Activated naive CD4-positive, alpha-beta T cell treated with anti-CD3 and anti-CD28 coated beads, Interleukin-2, amount 50 U/mL, for 24 hours (primary cell): ENCODE results near the gene UGT1A5.

Experiments used
- H3K27ac Mint-ChIP-seq: one replicate; pipeline ENCODE4 v1.8.0; 2021; ENCODE audit warnings: mild to moderate bottlenecking, mixed read lengths
- H3K27me3 Mint-ChIP-seq: one replicate; pipeline ENCODE4 v1.8.0; 2021; ENCODE audit warnings: mixed read lengths
- H3K36me3 Mint-ChIP-seq: one replicate; pipeline ENCODE4 v1.8.0; 2021; ENCODE audit warnings: mixed read lengths
- H3K4me1 Mint-ChIP-seq: one replicate; pipeline ENCODE4 v1.8.0; 2021; ENCODE audit warnings: mixed read lengths
- H3K4me3 Mint-ChIP-seq: one replicate; pipeline ENCODE4 v1.8.0; 2021; ENCODE audit warnings: mild to moderate bottlenecking, mixed read lengths
- H3K9me3 Mint-ChIP-seq: one replicate; pipeline ENCODE4 v1.8.0; 2021; ENCODE audit warnings: mixed read lengths

The UGT1A5 gene

DNA sequence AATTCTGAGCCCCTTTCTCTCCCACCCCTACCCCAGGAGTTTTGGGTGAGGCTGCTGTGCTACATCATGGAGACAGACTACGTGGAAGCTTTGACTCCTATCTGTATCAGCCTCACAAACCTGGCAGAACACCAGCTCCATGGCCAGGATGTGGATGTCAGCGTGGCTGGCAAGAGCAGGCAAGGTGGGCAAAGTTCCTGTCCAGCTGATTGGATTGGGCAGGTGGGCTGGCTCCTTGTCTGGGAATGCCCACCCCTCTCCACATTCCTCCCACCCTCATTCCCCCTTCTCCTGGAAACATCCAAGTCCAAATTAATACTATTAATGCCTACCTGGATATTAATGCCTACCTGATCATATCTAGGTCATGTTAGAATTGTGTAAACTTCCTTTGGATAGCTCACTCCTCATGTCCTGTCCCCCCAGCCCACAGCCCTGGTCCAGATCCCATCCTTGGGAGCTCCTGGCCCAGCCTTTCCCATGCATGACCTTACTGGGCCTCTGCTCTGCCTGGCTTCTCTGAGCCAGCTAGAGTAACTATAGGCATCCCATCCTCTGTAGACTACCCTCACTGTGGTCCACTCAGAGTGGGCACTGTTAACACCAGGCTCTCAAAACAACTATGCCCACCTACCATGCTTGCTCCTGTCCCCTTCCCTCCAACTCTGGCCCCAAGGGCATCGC lies 89.6 kb downstream of the UGT1A5 start:
- H3K9me3 Mint-ChIP-seq, result peaks cover 4% of the 10 kb centered on the region
- H3K27me3 Mint-ChIP-seq, result peaks cover 5% of the 10 kb centered on the region
- no peaks in the 10 kb centered on the region for H3K36me3 Mint-ChIP-seq
- no peaks in the 10 kb centered on the region for H3K4me1 Mint-ChIP-seq
- H3K27ac Mint-ChIP-seq, result no peak overlapping the region
- H3K4me3 Mint-ChIP-seq, result no peak overlapping the region

DNA sequence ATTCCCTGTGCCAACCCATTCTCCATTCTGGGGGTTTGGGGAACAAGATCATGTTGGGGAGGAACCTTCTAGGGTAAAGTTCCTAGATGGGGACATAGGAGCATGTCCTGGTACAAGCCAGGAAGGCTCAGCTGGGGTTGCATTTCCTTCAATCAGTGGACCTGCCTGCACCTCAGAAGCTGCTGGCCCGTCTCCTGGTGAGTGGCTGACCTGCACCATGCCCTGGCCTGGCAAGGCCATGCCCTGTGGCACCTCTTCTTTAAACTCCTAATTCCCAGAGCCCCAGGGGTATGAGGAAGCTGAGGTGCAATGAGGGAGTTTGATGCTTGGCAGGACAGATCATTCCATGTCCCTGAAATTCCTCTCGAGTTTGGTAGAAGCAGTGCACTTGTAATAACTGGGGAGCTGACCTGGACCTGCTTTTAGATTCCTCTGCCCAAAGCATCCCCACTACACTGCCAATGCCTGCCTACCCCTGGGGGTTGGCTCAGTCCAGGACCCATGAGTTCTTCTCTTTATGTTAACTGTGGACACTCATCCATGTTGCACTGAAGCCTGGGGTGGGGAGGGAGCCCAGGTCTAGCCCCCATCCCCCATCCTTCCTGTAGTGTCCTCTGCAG lies 90.7 kb downstream of the UGT1A5 start:
- H3K4me3 Mint-ChIP-seq, result no peak overlapping the region
- no peaks in the 10 kb centered on the region for H3K4me1 Mint-ChIP-seq
- peaks cover 4% of the 10 kb centered on the region for H3K9me3 Mint-ChIP-seq
- no peak overlapping the region for H3K27ac Mint-ChIP-seq
- no peaks in the 10 kb centered on the region for H3K36me3 Mint-ChIP-seq
- H3K27me3 Mint-ChIP-seq, result peaks cover 5% of the 10 kb centered on the region

DNA sequence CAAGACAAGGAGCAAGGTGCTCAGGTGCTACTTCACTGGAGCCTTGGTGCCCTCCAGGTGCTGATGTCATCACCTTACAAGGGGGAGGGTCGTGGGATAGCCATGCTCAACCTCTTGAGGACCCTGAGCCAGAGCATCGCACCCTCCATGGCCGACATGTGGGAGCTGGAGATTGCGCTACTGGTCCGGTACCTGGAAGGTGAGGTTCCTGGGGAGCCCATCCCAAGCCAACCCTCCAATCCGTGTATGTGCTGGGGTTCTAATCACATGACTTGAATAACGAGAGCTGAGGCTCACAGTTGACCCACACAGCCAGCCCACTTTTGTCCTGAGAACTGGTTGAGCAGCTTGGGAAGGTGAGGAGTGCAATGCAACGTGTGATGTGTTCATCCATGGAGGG lies 91.3 kb downstream of the UGT1A5 start:
- Mint-ChIP-seq H3K27ac (no peak overlapping the region), H3K4me3 (no peak overlapping the region), H3K4me1 (no peaks in the 10 kb centered on the region), H3K9me3 (peaks cover 4% of the 10 kb centered on the region), H3K36me3 (no peaks in the 10 kb centered on the region), H3K27me3 (peaks cover 5% of the 10 kb centered on the region)

GRCh38 chr2:233807215-233807865 lies 94.6 kb downstream of the UGT1A5 start:
- Mint-ChIP-seq H3K27ac (no peak overlapping the region), H3K4me3 (no peak overlapping the region), H3K4me1 (no peaks in the 10 kb centered on the region), H3K9me3 (no peaks in the 10 kb centered on the region), H3K36me3 (no peaks in the 10 kb centered on the region), H3K27me3 (peaks cover 5% of the 10 kb centered on the region)

DNA sequence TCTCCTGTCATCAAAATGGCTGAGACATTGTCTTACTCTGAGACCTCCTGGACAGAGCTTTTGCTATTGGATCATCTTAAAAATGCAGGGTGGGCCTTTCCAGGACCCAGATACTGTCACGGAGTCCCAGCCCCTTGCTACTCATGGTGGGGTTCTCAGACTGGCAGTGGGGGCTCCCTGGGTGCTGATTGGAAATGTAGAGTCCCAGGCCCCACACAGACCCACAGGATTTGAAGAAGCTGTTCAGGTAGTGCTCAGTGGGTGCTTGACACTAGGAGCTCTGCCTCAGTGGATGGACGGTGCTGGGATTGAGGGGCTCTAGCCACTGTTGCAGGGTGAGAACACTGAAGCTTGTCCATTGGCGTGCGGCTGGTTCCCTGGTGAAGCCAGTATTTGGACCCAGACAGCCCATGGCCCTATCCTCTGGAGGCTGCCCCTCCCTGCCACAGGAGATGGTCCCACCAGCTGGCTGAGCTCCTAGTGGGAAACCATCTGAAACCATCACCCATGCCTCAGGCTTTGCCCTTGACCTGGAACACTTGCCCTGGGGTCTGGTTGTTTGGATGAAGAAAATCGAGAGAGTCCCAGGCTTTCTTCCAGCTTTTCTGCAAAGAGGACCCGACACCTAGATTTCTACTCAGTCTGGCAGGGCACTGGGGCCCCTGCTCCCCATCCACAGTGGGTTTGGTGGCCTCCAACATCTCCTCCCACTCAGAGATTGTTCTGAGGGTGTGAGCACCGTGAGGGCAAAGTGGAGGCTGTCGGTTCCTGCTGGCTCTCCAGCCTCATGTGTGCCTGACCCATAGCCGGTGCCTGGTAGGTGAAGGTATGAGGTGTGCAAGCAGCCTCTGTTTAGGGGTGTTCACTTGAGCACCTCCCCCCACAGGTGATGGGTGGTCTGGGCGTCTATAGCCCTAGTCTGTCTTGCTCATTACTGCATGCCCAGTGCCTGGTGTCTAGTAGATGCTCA lies 95.5 kb downstream of the UGT1A5 start:
- no peak overlapping the region for H3K27ac Mint-ChIP-seq
- no peak overlapping the region for H3K4me3 Mint-ChIP-seq
- H3K9me3 Mint-ChIP-seq, result no peaks in the 10 kb centered on the region

DNA sequence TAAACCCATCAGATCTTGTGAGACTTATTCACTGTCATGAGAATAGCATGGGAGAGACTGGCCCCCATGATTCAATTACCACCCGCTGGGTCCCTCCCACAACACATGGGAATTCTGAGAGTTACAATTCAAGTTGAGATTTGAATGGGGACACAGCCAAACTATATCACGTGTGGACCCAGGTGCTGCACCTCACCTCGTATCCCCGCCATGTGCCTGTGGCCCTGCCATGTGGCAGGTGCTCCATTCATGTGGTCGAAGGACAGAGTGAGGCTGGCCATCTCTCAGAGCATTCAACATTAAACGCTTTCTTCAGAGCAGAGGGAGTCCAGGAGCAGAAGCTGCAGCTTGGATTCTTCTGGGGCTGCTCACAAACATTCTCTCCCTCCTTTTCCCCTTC lies 97.7 kb downstream of the UGT1A5 start:
- H3K9me3 Mint-ChIP-seq, result no peaks in the 10 kb centered on the region
- H3K27me3 Mint-ChIP-seq, result peaks cover 1% of the 10 kb centered on the region
- H3K27ac Mint-ChIP-seq, result no peak overlapping the region
- no peak overlapping the region for H3K4me3 Mint-ChIP-seq
- H3K4me1 Mint-ChIP-seq, result no peaks in the 10 kb centered on the region
- H3K36me3 Mint-ChIP-seq, result no peaks in the 10 kb centered on the region

More for the DNA sequence above, 95.5 kb downstream of the UGT1A5 start:
- Mint-ChIP-seq H3K4me1 (no peaks in the 10 kb centered on the region), H3K27me3 (peaks cover 1% of the 10 kb centered on the region), H3K36me3 (no peaks in the 10 kb centered on the region)

DNA sequence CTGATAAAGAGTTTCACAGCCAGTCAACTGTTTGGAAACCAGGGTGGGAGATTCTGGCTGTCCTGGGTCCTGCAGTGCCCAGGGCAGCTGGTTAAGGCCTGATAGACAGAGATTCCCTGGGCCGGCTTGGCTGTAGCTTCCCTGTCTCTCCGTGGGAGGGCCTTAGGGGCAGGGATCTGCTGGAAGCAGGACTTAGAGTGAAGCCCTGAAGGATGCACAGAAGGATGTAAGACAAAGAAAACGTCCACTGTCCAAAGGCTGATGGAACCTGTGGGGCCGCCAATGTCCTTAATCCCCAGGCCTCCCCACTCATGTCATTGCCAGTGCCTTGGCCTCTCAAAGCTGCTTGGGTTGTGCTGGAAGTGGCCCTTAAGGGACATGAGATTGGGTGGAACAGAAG lies 98.4 kb downstream of the UGT1A5 start:
- Mint-ChIP-seq H3K4me1 (no peaks in the 10 kb centered on the region), H3K4me3 (no peak overlapping the region)

DNA sequence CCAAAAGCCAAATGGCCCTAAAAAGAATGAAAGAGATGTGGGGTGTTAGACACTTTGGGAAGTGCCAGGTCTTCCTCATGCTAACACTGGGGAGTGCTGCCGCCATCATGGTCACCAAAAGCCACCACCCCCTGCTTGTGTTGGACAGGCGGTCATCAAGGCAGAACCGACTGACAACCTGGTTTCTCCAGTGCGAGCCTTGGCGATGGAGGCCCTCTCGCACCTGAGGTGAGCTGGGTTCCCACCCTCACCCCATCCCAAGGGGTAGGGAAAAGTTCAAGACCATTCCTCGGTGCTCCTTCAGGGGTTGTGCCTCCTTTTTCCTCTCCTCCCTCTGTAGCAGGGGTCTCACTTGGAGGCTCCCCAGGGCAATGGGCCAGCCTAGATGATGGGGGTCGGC lies 99.0 kb downstream of the UGT1A5 start:
- H3K4me3 Mint-ChIP-seq, result no peak overlapping the region
- peaks cover 1% of the 10 kb centered on the region for H3K27me3 Mint-ChIP-seq
- no peak overlapping the region for H3K27ac Mint-ChIP-seq
- no peaks in the 10 kb centered on the region for H3K36me3 Mint-ChIP-seq
- no peaks in the 10 kb centered on the region for H3K4me1 Mint-ChIP-seq
- no peaks in the 10 kb centered on the region for H3K9me3 Mint-ChIP-seq

More for the DNA sequence above, 98.4 kb downstream of the UGT1A5 start:
- no peak overlapping the region for H3K27ac Mint-ChIP-seq
- H3K36me3 Mint-ChIP-seq, result no peaks in the 10 kb centered on the region
- no peaks in the 10 kb centered on the region for H3K9me3 Mint-ChIP-seq
- peaks cover 1% of the 10 kb centered on the region for H3K27me3 Mint-ChIP-seq

DNA sequence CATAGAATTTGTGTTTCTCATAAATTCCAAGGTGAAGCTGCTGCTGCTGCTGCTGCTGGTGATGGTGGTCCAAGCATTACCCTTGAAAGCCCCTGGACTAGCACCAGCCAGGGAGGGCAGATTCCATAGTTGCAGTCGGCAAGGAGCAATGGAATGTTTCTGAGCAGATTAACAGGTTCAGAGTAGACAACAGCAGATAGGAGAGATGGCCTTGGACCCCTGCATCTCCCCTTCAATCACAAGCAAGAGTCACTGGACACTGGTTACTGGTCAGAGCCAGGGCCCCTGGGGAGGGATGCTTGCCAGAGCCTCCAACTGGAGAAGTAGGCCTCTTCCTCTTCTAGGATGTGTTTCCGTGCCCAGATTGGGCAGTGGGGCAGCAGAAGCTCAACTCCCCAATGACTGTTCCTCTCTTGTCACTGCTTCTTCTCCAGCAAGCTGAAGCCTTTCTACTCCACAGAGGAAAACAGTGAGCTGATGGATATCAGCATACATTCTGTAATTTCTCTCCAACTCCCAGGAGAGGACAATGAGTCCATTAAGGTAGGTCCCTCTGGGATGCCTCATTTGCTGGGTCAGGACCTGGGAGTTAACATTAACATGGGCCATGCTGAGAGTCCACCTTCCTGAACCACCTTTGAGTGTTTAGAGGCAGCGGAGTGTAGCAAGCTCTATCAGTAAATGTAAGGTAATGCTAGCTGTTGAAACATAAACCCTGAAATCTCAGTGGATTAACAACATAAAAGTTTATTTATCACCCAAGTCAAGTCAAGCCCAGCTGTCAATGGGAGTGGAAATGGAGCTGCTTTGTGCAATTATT lies 100.7 kb downstream of the UGT1A5 start:
- Mint-ChIP-seq H3K4me3 (no peak overlapping the region), H3K4me1 (no peaks in the 10 kb centered on the region), H3K9me3 (no peaks in the 10 kb centered on the region), H3K27ac (no peak overlapping the region), H3K27me3 (peaks cover 1% of the 10 kb centered on the region), H3K36me3 (no peaks in the 10 kb centered on the region)

- Mint-ChIP-seq H3K27me3 (peaks cover 1% of the 10 kb centered on the region), H3K4me3 (no peak overlapping the region), H3K27ac (no peak overlapping the region), H3K36me3 (no peaks in the 10 kb centered on the region), H3K9me3 (no peaks in the 10 kb centered on the region), H3K4me1 (no peaks in the 10 kb centered on the region)
Observed at GRCh38 chr2:233814056-233814835, 101.5 kb downstream of the UGT1A5 start.

- Mint-ChIP-seq H3K27ac (no peak overlapping the region), H3K36me3 (no peaks in the 10 kb centered on the region), H3K4me1 (no peaks in the 10 kb centered on the region), H3K9me3 (no peaks in the 10 kb centered on the region), H3K27me3 (no peaks in the 10 kb centered on the region), H3K4me3 (no peak overlapping the region)
Observed at GRCh38 chr2:233815861-233816260, 103.2 kb downstream of the UGT1A5 start.

DNA sequence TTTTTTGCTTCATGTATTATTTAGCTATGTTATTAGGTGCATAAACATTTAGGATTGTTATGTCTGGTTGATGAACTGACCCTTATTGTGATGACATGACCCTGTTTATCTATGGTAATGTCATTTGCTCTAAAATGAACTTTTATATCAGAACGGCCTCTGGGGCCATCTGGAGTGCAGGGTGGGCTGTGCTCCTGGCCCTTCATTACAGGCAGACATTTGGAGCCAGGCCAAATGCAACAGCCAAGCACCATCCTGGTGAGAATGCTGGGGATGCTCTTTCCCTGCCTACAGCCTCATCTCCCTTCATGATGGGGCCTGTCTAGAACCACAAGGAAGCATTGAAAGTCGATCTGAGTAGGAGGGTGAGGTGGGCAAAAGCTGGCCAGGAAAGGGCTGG lies 103.6 kb downstream of the UGT1A5 start:
- Mint-ChIP-seq H3K4me3 (no peak overlapping the region), H3K9me3 (no peaks in the 10 kb centered on the region), H3K27me3 (no peaks in the 10 kb centered on the region), H3K4me1 (no peaks in the 10 kb centered on the region), H3K36me3 (no peaks in the 10 kb centered on the region), H3K27ac (no peak overlapping the region)

- Mint-ChIP-seq H3K27ac (no peak overlapping the region), H3K27me3 (no peaks in the 10 kb centered on the region), H3K4me3 (no peak overlapping the region), H3K9me3 (no peaks in the 10 kb centered on the region), H3K36me3 (no peaks in the 10 kb centered on the region), H3K4me1 (no peaks in the 10 kb centered on the region)
Observed at GRCh38 chr2:233816771-233817170, 104.1 kb downstream of the UGT1A5 start.

GRCh38 chr2:233817361-233817911 lies 104.7 kb downstream of the UGT1A5 start:
- Mint-ChIP-seq H3K27ac (no peak overlapping the region), H3K4me1 (no peaks in the 10 kb centered on the region), H3K9me3 (no peaks in the 10 kb centered on the region), H3K27me3 (no peaks in the 10 kb centered on the region), H3K4me3 (no peak overlapping the region), H3K36me3 (no peaks in the 10 kb centered on the region)
